Trophoblast cell (in vitro differentiated cells and primary cell): ENCODE measurements around the gene MSL3.

Experiments used
- DNase-seq, 2 donors: peaks; one replicate each; pipeline ENCODE4 v3.0.0-alpha.2; 2016
- H2AFZ ChIP-seq: 2 replicates; pipeline ENCODE4 v1.6.1; 2013; ENCODE audit warnings: low read length, moderate library complexity, mild to moderate bottlenecking; ENCODE audit not compliant: insufficient read depth, poor library complexity
- H2AK5ac ChIP-seq: 2 replicates; pipeline ENCODE4 v1.6.1; 2013; ENCODE audit warnings: mild to moderate bottlenecking, low read length
- H2BK120ac ChIP-seq: 2 replicates; pipeline ENCODE4 v1.6.1; 2013; ENCODE audit warnings: low read length, mild to moderate bottlenecking, moderate library complexity; ENCODE audit not compliant: insufficient read depth, poor library complexity
- H2BK12ac ChIP-seq: 2 replicates; pipeline ENCODE4 v1.6.1; 2013; ENCODE audit warnings: mild to moderate bottlenecking, low read length, moderate library complexity
- H2BK5ac ChIP-seq: 2 replicates; pipeline ENCODE4 v1.6.1; 2013; ENCODE audit warnings: low read length, low read depth, moderate library complexity, mild to moderate bottlenecking; ENCODE audit not compliant: poor library complexity
- H3K14ac ChIP-seq: 2 replicates; pipeline ENCODE4 v1.6.1; 2013; ENCODE audit warnings: mild to moderate bottlenecking, low read length
- H3K18ac ChIP-seq: 2 replicates; pipeline ENCODE4 v1.6.1; 2013; ENCODE audit warnings: mild to moderate bottlenecking, low read length
- H3K23ac ChIP-seq: 2 replicates; pipeline ENCODE4 v1.6.1; 2013; ENCODE audit warnings: low read length
- H3K27ac ChIP-seq: 2 replicates; pipeline ENCODE4 v1.5.1; 2013; ENCODE audit warnings: low read depth, mild to moderate bottlenecking, inconsistent platforms, low read length, moderate library complexity
- H3K27me3 ChIP-seq: 2 replicates; pipeline ENCODE4 v1.6.1; 2013; ENCODE audit warnings: inconsistent platforms, mild to moderate bottlenecking, low read length, moderate library complexity; ENCODE audit not compliant: insufficient read depth
- H3K36me3 ChIP-seq, 2 experiments: 1 replicate in 1 of 2; 2 replicates in 1 of 2; pipeline ENCODE4 v1.6.1; 2013; ENCODE audit warnings: low read length in 2 of 2, mild to moderate bottlenecking in 2 of 2, moderate library complexity in 1 of 2; ENCODE audit not compliant: insufficient read depth in 2 of 2, control insufficient read depth in 1 of 2
- H3K4ac ChIP-seq: 2 replicates; pipeline ENCODE4 v1.6.1; 2013; ENCODE audit warnings: low read depth, mild to moderate bottlenecking, low read length, moderate library complexity
- H3K4me1 ChIP-seq, 2 experiments: 1 replicate in 1 of 2; 2 replicates in 1 of 2; pipeline ENCODE4 v1.6.1; 2013; ENCODE audit warnings: low read length in 2 of 2, mild to moderate bottlenecking in 2 of 2, moderate library complexity in 1 of 2; ENCODE audit not compliant: insufficient read depth in 2 of 2, control insufficient read depth in 1 of 2
- H3K4me2 ChIP-seq: 2 replicates; pipeline ENCODE4 v1.6.1; 2013; ENCODE audit warnings: inconsistent platforms, mild to moderate bottlenecking, low read length, moderate library complexity
- H3K4me3 ChIP-seq: 2 replicates; pipeline ENCODE4 v1.5.1; 2013; ENCODE audit warnings: mild to moderate bottlenecking, low read depth, low read length, inconsistent platforms
- H3K79me1 ChIP-seq: one replicate; pipeline ENCODE4 v1.6.1; 2013; ENCODE audit warnings: low read length
- H3K79me2 ChIP-seq: 2 replicates; pipeline ENCODE4 v1.6.1; 2013; ENCODE audit warnings: low read length, mild to moderate bottlenecking; ENCODE audit not compliant: control insufficient read depth, insufficient read depth, poor library complexity
- H3K9ac ChIP-seq: 2 replicates; pipeline ENCODE4 v1.6.1; 2013; ENCODE audit warnings: mild to moderate bottlenecking, low read length
- H3K9me3 ChIP-seq: 2 replicates; pipeline ENCODE4 v1.6.1; 2013; ENCODE audit warnings: low read depth, mild to moderate bottlenecking, control low read depth, inconsistent platforms, low read length; ENCODE audit not compliant: insufficient read depth
- H4K12ac ChIP-seq: 2 replicates; pipeline ENCODE4 v1.6.1; 2013; ENCODE audit warnings: low read depth, mild to moderate bottlenecking, low read length, moderate library complexity
- H4K8ac ChIP-seq: 2 replicates; pipeline ENCODE4 v1.6.1; 2013; ENCODE audit warnings: low read depth, mild to moderate bottlenecking, low read length, moderate library complexity
- H4K91ac ChIP-seq: one replicate; pipeline ENCODE4 v1.6.1; 2013; ENCODE audit warnings: low read depth, mild to moderate bottlenecking, low read length, moderate library complexity
- WGBS: extraction: QIAGEN DNeasy Blood & Tissue Kit; methylation state at CpG from one replicate; pipeline ENCODE4 v1.1.7; 2013; ENCODE audit warnings: missing lambda C conversion rate; ENCODE audit not compliant: insufficient read length, insufficient coverage; ENCODE audit errors: extremely low coverage; 5-methylcytosine and 5-hydroxymethylcytosine counted together

The MSL3 gene

GRCh38 chrX:11787564-11787963 lies 29.5 kb downstream of the MSL3 start:
- no peak overlapping the region for H4K91ac ChIP-seq
- no peaks in the 10 kb centered on the region for H3K9me3 ChIP-seq
- no peak overlapping the region for H2BK12ac ChIP-seq
- WGBS: no CpG with 5 or more reads among the region's 18 CpGs
- H2BK5ac ChIP-seq: no peak overlapping the region
- H3K36me3 ChIP-seq: no peaks in the 10 kb centered on the region
- no peak overlapping the region for H2BK120ac ChIP-seq
- no peak overlapping the region for H3K4me2 ChIP-seq
- H3K4ac ChIP-seq: no peak overlapping the region
- H4K8ac ChIP-seq: no peak overlapping the region
- H3K27ac ChIP-seq: no peak overlapping the region
- no peak overlapping the region for H3K14ac ChIP-seq
- no peak overlapping the region for H3K18ac ChIP-seq
- no peak overlapping the region for H3K4me3 ChIP-seq
- no peaks in the 10 kb centered on the region for H3K79me2 ChIP-seq
- H3K9ac ChIP-seq: no peak overlapping the region
- H3K27me3 ChIP-seq: no peaks in the 10 kb centered on the region
- H3K79me1 ChIP-seq: no peaks in the 10 kb centered on the region
- H2AK5ac ChIP-seq: no peak overlapping the region
- no peaks in the 10 kb centered on the region for H3K4me1 ChIP-seq
- no peak overlapping the region for H2AFZ ChIP-seq
- no peak overlapping the region for H3K23ac ChIP-seq
- no peak overlapping the region for H4K12ac ChIP-seq
- DNase-seq: peak; percentile 1 to 38

GRCh38 chrX:11789809-11790208 lies 31.8 kb downstream of the MSL3 start:
- Histone ChIP-seq H3K79me1 (no peaks in the 10 kb centered on the region), H4K12ac (no peak overlapping the region), H3K4me1 (no peaks in the 10 kb centered on the region), H4K91ac (no peak overlapping the region), H3K9ac (no peak overlapping the region), H2AK5ac (no peak overlapping the region), H3K4ac (no peak overlapping the region), H3K4me3 (no peak overlapping the region), H2BK5ac (no peak overlapping the region), H2BK120ac (no peak overlapping the region), H4K8ac (no peak overlapping the region), H2AFZ (no peak overlapping the region), H3K9me3 (no peaks in the 10 kb centered on the region), H3K14ac (no peak overlapping the region), H3K36me3 (no peaks in the 10 kb centered on the region), H3K18ac (no peak overlapping the region), H3K27me3 (no peaks in the 10 kb centered on the region), H3K4me2 (no peak overlapping the region), H3K23ac (no peak overlapping the region), H3K27ac (no peak overlapping the region), H3K79me2 (no peaks in the 10 kb centered on the region), H2BK12ac (no peak overlapping the region)
- WGBS: no CpG with 5 or more reads among the region's 1 CpG
- DNase-seq: no peak

- Histone ChIP-seq H3K27me3 (no peaks in the 10 kb centered on the region), H3K4ac (no peak overlapping the region), H2AK5ac (no peak overlapping the region), H3K23ac (no peak overlapping the region), H3K18ac (no peak overlapping the region), H3K4me3 (no peak overlapping the region), H3K79me1 (no peaks in the 10 kb centered on the region), H3K79me2 (no peaks in the 10 kb centered on the region), H4K12ac (no peak overlapping the region), H2BK120ac (no peak overlapping the region), H3K9ac (no peak overlapping the region), H2BK12ac (no peak overlapping the region), H3K27ac (no peak overlapping the region), H3K4me2 (no peak overlapping the region), H4K91ac (no peak overlapping the region), H2BK5ac (no peak overlapping the region), H3K36me3 (no peaks in the 10 kb centered on the region), H4K8ac (no peak overlapping the region), H2AFZ (no peak overlapping the region), H3K9me3 (no peaks in the 10 kb centered on the region), H3K4me1 (no peaks in the 10 kb centered on the region), H3K14ac (no peak overlapping the region)
- no peak for DNase-seq
Observed at GRCh38 chrX:11791090-11791489, 33.1 kb downstream of the MSL3 start.

- H3K27me3 ChIP-seq: no peaks in the 10 kb centered on the region
Observed at GRCh38 chrX:11791537-11791936, 33.5 kb downstream of the MSL3 start.

More at GRCh38 chrX:11791537-11791936, 33.5 kb downstream of the MSL3 start:
- WGBS: no CpG with 5 or more reads among the region's 1 CpG
- H4K8ac ChIP-seq: no peak overlapping the region
- H3K4me3 ChIP-seq: no peak overlapping the region
- no peak overlapping the region for H4K91ac ChIP-seq
- no peaks in the 10 kb centered on the region for H3K4me1 ChIP-seq
- H3K36me3 ChIP-seq: no peaks in the 10 kb centered on the region
- no peaks in the 10 kb centered on the region for H3K79me2 ChIP-seq
- H3K23ac ChIP-seq: no peak overlapping the region
- no peak overlapping the region for H4K12ac ChIP-seq
- no peak for DNase-seq
- no peak overlapping the region for H3K4me2 ChIP-seq
- H3K27ac ChIP-seq: no peak overlapping the region
- no peaks in the 10 kb centered on the region for H3K79me1 ChIP-seq
- no peak overlapping the region for H2BK120ac ChIP-seq
- H3K18ac ChIP-seq: no peak overlapping the region
- no peak overlapping the region for H2AK5ac ChIP-seq
- H3K4ac ChIP-seq: no peak overlapping the region
- no peak overlapping the region for H2BK12ac ChIP-seq
- H2AFZ ChIP-seq: no peak overlapping the region
- no peak overlapping the region for H3K14ac ChIP-seq
- no peaks in the 10 kb centered on the region for H3K9me3 ChIP-seq
- H3K9ac ChIP-seq: no peak overlapping the region
- no peak overlapping the region for H2BK5ac ChIP-seq
